GM10266 (cell line): ENCODE results near the gene PHC1.

Experiments used
- DNase-seq: peaks from one replicate; pipeline ENCODE4 v3.0.0; 2012; ENCODE audit errors: extremely low spot score
- TF ChIP-seq, protein P1 (sequence below): IDR thresholded peaks from 2 replicates; pipeline ENCODE4 v1.5.1; 2012; ENCODE audit warnings: mild to moderate bottlenecking, low read depth; ENCODE audit not compliant: control insufficient read depth, insufficient read depth; ENCODE audit errors: missing control alignments

Gene PHC1

GRCh38 chr12:8987685-8988084 lies 73.4 kb downstream of the PHC1 start:
- TF ChIP-seq, protein P1, sequence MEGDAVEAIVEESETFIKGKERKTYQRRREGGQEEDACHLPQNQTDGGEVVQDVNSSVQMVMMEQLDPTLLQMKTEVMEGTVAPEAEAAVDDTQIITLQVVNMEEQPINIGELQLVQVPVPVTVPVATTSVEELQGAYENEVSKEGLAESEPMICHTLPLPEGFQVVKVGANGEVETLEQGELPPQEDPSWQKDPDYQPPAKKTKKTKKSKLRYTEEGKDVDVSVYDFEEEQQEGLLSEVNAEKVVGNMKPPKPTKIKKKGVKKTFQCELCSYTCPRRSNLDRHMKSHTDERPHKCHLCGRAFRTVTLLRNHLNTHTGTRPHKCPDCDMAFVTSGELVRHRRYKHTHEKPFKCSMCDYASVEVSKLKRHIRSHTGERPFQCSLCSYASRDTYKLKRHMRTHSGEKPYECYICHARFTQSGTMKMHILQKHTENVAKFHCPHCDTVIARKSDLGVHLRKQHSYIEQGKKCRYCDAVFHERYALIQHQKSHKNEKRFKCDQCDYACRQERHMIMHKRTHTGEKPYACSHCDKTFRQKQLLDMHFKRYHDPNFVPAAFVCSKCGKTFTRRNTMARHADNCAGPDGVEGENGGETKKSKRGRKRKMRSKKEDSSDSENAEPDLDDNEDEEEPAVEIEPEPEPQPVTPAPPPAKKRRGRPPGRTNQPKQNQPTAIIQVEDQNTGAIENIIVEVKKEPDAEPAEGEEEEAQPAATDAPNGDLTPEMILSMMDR = no peak

GRCh38 chr12:8989413-8989812 lies 75.1 kb downstream of the PHC1 start, which contains the start of gene KLRG1:
KLRG1 (plus strand) TSS chr12:8989546; CDS start chr12:8989636, 90 bp downstream.
- TF ChIP-seq, protein P1 = no peak
- DNase-seq = no peak

More at GRCh38 chr12:8987685-8988084, 73.4 kb downstream of the PHC1 start:
- no peak for DNase-seq
